HCT116 (cell line): ENCODE results near the gene CATSPERB. TPM values are rescaled to one million over a fixed set of nuclear protein-coding genes. Genes with fewer than 3 reads are reported as not detected.

ENCODE experiments used
- ATAC-seq: fragments of 200-7000 bp; cut with Tn5 transposase; 2 replicates; pipeline ENCODE4 v1.9.1; 2020; ENCODE audit warnings: mild to moderate bottlenecking, moderate library complexity
- BruUV-seq: library from RNA; stranded (reverse); fragments of 400-500 nt; replicated peaks from 2 replicates; lab custom pipeline; 2021; lab: Mats Ljungman, UMichigan
- CTCF ChIA-PET: fragments of 300-600 bp; sonication (Branson Sonifier 250); formaldehyde crosslinking; loops from one replicate; lab custom pipeline; 2021; ENCODE audit warnings: antibody characterized with exemption; lab: Charles Lee
- POLR2A ChIA-PET: fragments of 300-600, 350-600 bp; sonication (Branson Sonifier 250); formaldehyde crosslinking; loops from one replicate; lab custom pipeline; 2021; ENCODE audit warnings: antibody characterized with exemption; lab: Charles Lee
- RAD21 ChIA-PET, 2 experiments: fragments of 300-600 bp; sonication (Branson Sonifier 250); formaldehyde crosslinking; loops; one replicate each; lab custom pipeline; 2023; ENCODE audit warnings: low total read pairs in 2 of 2; ENCODE audit not compliant: uncharacterized antibody in 2 of 2, unreplicated experiment in 2 of 2, low non-redundant PET in 1 of 2; lab: Charles Lee
- DNase-seq: peaks from one replicate; pipeline ENCODE4 v3.0.0-alpha.2; 2010; ENCODE audit warnings: low read depth, low spot score
- H2AFZ ChIP-seq: fragments of 200-600 bp; shearing (Covaris generic), sonication (generic); 2 replicates; pipeline ENCODE4 v1.6.1; 2017; ENCODE audit warnings: low read depth, mixed run types, mixed read lengths, antibody characterized with exemption, low read length; ENCODE audit not compliant: poor library complexity, severe bottlenecking
- H3K27ac ChIP-seq: 2 replicates; pipeline ENCODE4 v1.5.1; 2012; ENCODE audit warnings: low read depth, low read length
- H3K27me3 ChIP-seq: fragments of 200-600 bp; sonication (generic); 2 replicates; pipeline ENCODE4 v1.6.1; 2016; ENCODE audit warnings: mixed run types, low read length, mixed read lengths; ENCODE audit not compliant: insufficient read depth
- H3K36me3 ChIP-seq, 2 experiments: fragments of 200-500 bp in 1 of 2; fragments of 200-600 bp in 1 of 2; sonication (Bioruptor generic) in 1 of 2; sonication (generic) in 1 of 2; 2 replicates each; pipeline versions ENCODE4 v1.5.1 to v1.6.1; 2014 to 2016; ENCODE audit warnings: low read length in 2 of 2, inconsistent platforms in 1 of 2, mixed read lengths in 1 of 2, mixed run types in 1 of 2; ENCODE audit not compliant: insufficient read depth in 2 of 2, control insufficient read depth in 1 of 2
- H3K4me1 ChIP-seq, 2 experiments: fragments of 200-600 bp in 1 of 2; sonication (generic) in 1 of 2; 2 replicates each; pipeline versions ENCODE4 v1.5.1 to v1.6.1; 2012 to 2017; ENCODE audit warnings: low read length in 2 of 2, inconsistent platforms in 1 of 2, mild to moderate bottlenecking in 1 of 2, mixed read lengths in 1 of 2, mixed run types in 1 of 2, moderate library complexity in 1 of 2; ENCODE audit not compliant: insufficient read depth in 2 of 2, control insufficient read depth in 1 of 2
- H3K4me2 ChIP-seq: fragments of 200-600 bp; sonication (generic); 2 replicates; pipeline ENCODE4 v1.6.1; 2017; ENCODE audit warnings: mixed run types, low read length, mixed read lengths
- H3K4me3 ChIP-seq, 2 experiments: fragments of 200-600 bp in 1 of 2; sonication (generic) in 1 of 2; replicated peaks in 1 of 2; 2 replicates each; pipeline ENCODE4 v1.5.1; 2011 to 2016; ENCODE audit warnings: low read length in 2 of 2, control low read depth in 1 of 2, low read depth in 1 of 2, mild to moderate bottlenecking in 1 of 2, mixed read lengths in 1 of 2, mixed run types in 1 of 2
- H3K79me2 ChIP-seq: fragments of 200-600 bp; sonication (generic); 2 replicates; pipeline ENCODE4 v1.6.1; 2017; ENCODE audit warnings: mild to moderate bottlenecking, mixed run types, low read length, moderate library complexity, mixed read lengths; ENCODE audit not compliant: insufficient read depth
- H3K9ac ChIP-seq: fragments of 200-600 bp; sonication (generic); 2 replicates; pipeline ENCODE4 v1.6.1; 2016; ENCODE audit warnings: low read length, mixed read lengths
- H3K9me2 ChIP-seq: fragments of 200-600 bp; sonication (generic), shearing (Covaris generic); 2 replicates; pipeline ENCODE4 v1.6.1; 2017; ENCODE audit warnings: mixed run types, mild to moderate bottlenecking, moderate library complexity; ENCODE audit not compliant: insufficient read depth
- H3K9me3 ChIP-seq, 2 experiments: fragments of 200-500 bp in 1 of 2; fragments of 200-600 bp in 1 of 2; sonication (Bioruptor generic) in 1 of 2; sonication (generic) in 1 of 2; 2 replicates each; pipeline ENCODE4 v1.6.1; 2014 to 2017; ENCODE audit warnings: low read length in 2 of 2, mixed read lengths in 2 of 2, inconsistent platforms in 1 of 2, low read depth in 1 of 2, mild to moderate bottlenecking in 1 of 2, mixed run types in 1 of 2, moderate library complexity in 1 of 2; ENCODE audit not compliant: control insufficient read depth in 1 of 2, insufficient read depth in 1 of 2
- H4K20me1 ChIP-seq: fragments of 200-600 bp; sonication (generic), shearing (Covaris generic); 2 replicates; pipeline ENCODE4 v1.6.1; 2017; ENCODE audit warnings: mixed run types, mild to moderate bottlenecking, moderate library complexity; ENCODE audit not compliant: insufficient read depth
- EGR1 ChIP-seq: IDR thresholded peaks from 2 replicates; pipeline ENCODE4 v1.6.1; 2012; ENCODE audit warnings: low read depth
- ELF1 ChIP-seq: IDR thresholded peaks from 2 replicates; pipeline ENCODE4 v1.6.1; 2012; ENCODE audit warnings: low read depth, borderline replicate concordance
- EZH2phosphoT487 ChIP-seq: fragments of 200-600 bp; IDR thresholded peaks from 2 replicates; pipeline ENCODE4 v1.6.1; 2018; ENCODE audit warnings: antibody characterized with exemption, borderline replicate concordance
- FOSL1 ChIP-seq: IDR thresholded peaks from 2 replicates; pipeline ENCODE4 v1.6.1; 2012; ENCODE audit warnings: low read depth
- MAX ChIP-seq: IDR thresholded peaks from 2 replicates; pipeline ENCODE4 v1.6.1; 2012
- POLR2A ChIP-seq: IDR thresholded peaks from 2 replicates; pipeline ENCODE4 v1.7.0; 2011; ENCODE audit warnings: borderline replicate concordance; ENCODE audit not compliant: insufficient read depth, insufficient read length; ENCODE audit errors: extremely low read depth
- RAD21 ChIP-seq: IDR thresholded peaks from 2 replicates; pipeline ENCODE4 v1.6.1; 2012; ENCODE audit warnings: low read depth, mild to moderate bottlenecking
- SIN3A ChIP-seq: IDR thresholded peaks from 2 replicates; pipeline ENCODE4 v1.6.1; 2012; ENCODE audit warnings: low read depth
- SP1 ChIP-seq: IDR thresholded peaks from 2 replicates; pipeline ENCODE4 v1.6.1; 2012; ENCODE audit warnings: low read depth
- SRF ChIP-seq: IDR thresholded peaks from 2 replicates; pipeline ENCODE4 v1.6.1; 2012; ENCODE audit warnings: low read depth
- TCF7L2 ChIP-seq: IDR thresholded peaks from 2 replicates; pipeline ENCODE4 v1.7.0; 2011; ENCODE audit warnings: borderline replicate concordance, inconsistent platforms; ENCODE audit not compliant: insufficient read depth, insufficient read length; ENCODE audit errors: extremely low read depth
- ZBTB33 ChIP-seq: IDR thresholded peaks from 2 replicates; pipeline ENCODE4 v1.6.1; 2011; ENCODE audit warnings: mild to moderate bottlenecking, low read length, moderate library complexity; ENCODE audit not compliant: insufficient replicate concordance; ENCODE audit errors: extremely low read depth
- ZFX ChIP-seq: fragments of 450-650 bp; IDR thresholded peaks from 2 replicates; pipeline ENCODE4 v1.6.1; 2017
- ZNF274 ChIP-seq: fragments of 200-500 bp; sonication (Bioruptor generic); IDR thresholded peaks from 2 replicates; pipeline ENCODE4 v1.6.1; 2014; ENCODE audit warnings: mild to moderate bottlenecking, low read depth, low read length, inconsistent platforms
- intact Hi-C: fragments of 100-400 bp; cut with micrococcal nuclease; formaldehyde crosslinking; loops from 2 replicates; pipeline ENCODE4 v1.10.0; 2022
- total RNA-seq: library from RNA; stranded (reverse); gene quantifications from one replicate; pipeline ENCODE4 v1.2.1, GENCODE V29; 2021; ENCODE audit not compliant: unreplicated experiment
- TF ChIP-seq, protein P1 (sequence below), 3 experiments: fragments of 200-600 bp in 1 of 3; sonication (generic) in 1 of 3; IDR thresholded peaks in 2 of 3; conservative IDR thresholded peaks in 1 of 3; 2 replicates each; pipeline ENCODE4 v1.5.1; 2012 to 2017; ENCODE audit warnings: low read depth in 2 of 3, low read length in 2 of 3, antibody characterized with exemption in 1 of 3, borderline replicate concordance in 1 of 3, control low read depth in 1 of 3, mild to moderate bottlenecking in 1 of 3, mixed read lengths in 1 of 3, mixed run types in 1 of 3, moderate library complexity in 1 of 3; ENCODE audit not compliant: insufficient read depth in 1 of 3

CATSPERB gene
- total RNA-seq, 1 experiment from 2014 or later, result 0.74 TPM

GRCh38 chr14:91727121-91727520 is 4.8 kb downstream of the CATSPERB start:
- no TSS peak for BruUV-seq
- DNase-seq (no peak), ATAC-seq (no peak)
- H3K36me3 ChIP-seq, result no peaks in the 10 kb centered on the region
- no peaks in the 10 kb centered on the region for H4K20me1 ChIP-seq
- H3K9me3 ChIP-seq, result no peaks in the 10 kb centered on the region
- H2AFZ ChIP-seq, result no peak overlapping the region
- TF ChIP-seq EZH2phosphoT487 (no peak), EGR1 (no peak), ZFX (no peak), RAD21 (no peak), POLR2A (no peak), ELF1 (no peak), SP1 (no peak)
- TF ChIP-seq, protein P1, sequence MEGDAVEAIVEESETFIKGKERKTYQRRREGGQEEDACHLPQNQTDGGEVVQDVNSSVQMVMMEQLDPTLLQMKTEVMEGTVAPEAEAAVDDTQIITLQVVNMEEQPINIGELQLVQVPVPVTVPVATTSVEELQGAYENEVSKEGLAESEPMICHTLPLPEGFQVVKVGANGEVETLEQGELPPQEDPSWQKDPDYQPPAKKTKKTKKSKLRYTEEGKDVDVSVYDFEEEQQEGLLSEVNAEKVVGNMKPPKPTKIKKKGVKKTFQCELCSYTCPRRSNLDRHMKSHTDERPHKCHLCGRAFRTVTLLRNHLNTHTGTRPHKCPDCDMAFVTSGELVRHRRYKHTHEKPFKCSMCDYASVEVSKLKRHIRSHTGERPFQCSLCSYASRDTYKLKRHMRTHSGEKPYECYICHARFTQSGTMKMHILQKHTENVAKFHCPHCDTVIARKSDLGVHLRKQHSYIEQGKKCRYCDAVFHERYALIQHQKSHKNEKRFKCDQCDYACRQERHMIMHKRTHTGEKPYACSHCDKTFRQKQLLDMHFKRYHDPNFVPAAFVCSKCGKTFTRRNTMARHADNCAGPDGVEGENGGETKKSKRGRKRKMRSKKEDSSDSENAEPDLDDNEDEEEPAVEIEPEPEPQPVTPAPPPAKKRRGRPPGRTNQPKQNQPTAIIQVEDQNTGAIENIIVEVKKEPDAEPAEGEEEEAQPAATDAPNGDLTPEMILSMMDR (IDR thresholded peaks at IDR 0.05 in 2 of 3, conservative IDR thresholded peaks at IDR 0.05 in 1 of 3; ENCODE audit: borderline replicate concordance in 1 of 3, insufficient read depth in 1 of 3, low read depth in 2 of 3, low read length in 2 of 3), result no peak
- ChIA-PET CTCF (no interaction called here), POLR2A (no interaction called here), RAD21 (no interaction called here)
- H3K4me2 ChIP-seq, result no peak overlapping the region
- no peaks in the 10 kb centered on the region for H3K4me1 ChIP-seq
- no peak overlapping the region for H3K9ac ChIP-seq
- no peak overlapping the region for H3K4me3 ChIP-seq
- no peak overlapping the region for H3K27ac ChIP-seq
- no peaks in the 10 kb centered on the region for H3K9me2 ChIP-seq
- H3K79me2 ChIP-seq, result no peaks in the 10 kb centered on the region
- no peaks in the 10 kb centered on the region for H3K27me3 ChIP-seq
- intact Hi-C loops, result no loop called here

DNA sequence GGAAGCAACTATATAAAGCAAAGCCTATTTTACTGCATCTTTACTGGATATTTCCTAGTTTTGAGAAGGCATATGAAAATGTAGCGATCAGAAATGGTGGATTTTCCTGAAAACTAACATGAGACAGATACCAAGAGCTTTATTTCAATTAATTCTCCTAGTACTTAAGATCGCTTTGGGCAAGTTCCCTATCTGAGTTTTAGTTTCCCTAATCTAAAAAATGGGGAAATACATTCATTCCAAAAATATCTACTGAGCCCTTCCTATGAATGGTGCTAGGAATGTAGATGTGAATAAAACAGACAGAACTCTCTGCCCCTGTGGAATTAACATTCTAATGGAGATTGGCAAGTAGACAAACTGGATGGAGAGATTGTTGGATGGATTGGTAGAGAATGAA is 8.4 kb downstream of the CATSPERB start:
- ATAC-seq (no peak), DNase-seq (no peak)
- Histone ChIP-seq H3K36me3 (no peaks in the 10 kb centered on the region), H3K9ac (no peak overlapping the region), H3K4me3 (no peak overlapping the region), H3K9me2 (no peaks in the 10 kb centered on the region), H3K27me3 (no peaks in the 10 kb centered on the region), H3K27ac (no peak overlapping the region), H3K4me2 (no peak overlapping the region), H3K9me3 (no peaks in the 10 kb centered on the region), H3K79me2 (no peaks in the 10 kb centered on the region), H4K20me1 (no peaks in the 10 kb centered on the region), H2AFZ (no peak overlapping the region), H3K4me1 (no peaks in the 10 kb centered on the region)
- RAD21 ChIA-PET, result no interaction called here
- CTCF ChIA-PET, result no interaction called here
- BruUV-seq, result no TSS peak
- POLR2A ChIA-PET, result no interaction called here
- intact Hi-C loops, result no loop called here
- no peak for TF ChIP-seq ZBTB33
- TF ChIP-seq POLR2A, result no peak
- TF ChIP-seq ZFX, result no peak
- TF ChIP-seq EGR1, result no peak
- TF ChIP-seq EZH2phosphoT487, result no peak
- TF ChIP-seq TCF7L2, result no peak
- no peak for TF ChIP-seq SIN3A
- no peak for TF ChIP-seq ZNF274
- no peak for TF ChIP-seq MAX
- TF ChIP-seq FOSL1, result no peak
- no peak for TF ChIP-seq SRF
